Small intestine (tissue), 16 donors: ENCODE results near the gene ACSBG1. TPM values are rescaled to one million over a fixed set of nuclear protein-coding genes. Genes with fewer than 3 reads are reported as not detected.
A peak's percentile ranks its signal among the peaks of the same experiment; 100 is the strongest.

Experiments used
- DNase-seq, 2 donors: peaks; one replicate each; pipeline versions ENCODE4 v3.0.0 to v3.0.0-alpha.2; 2013
- FAIRE-seq: peaks from 2 replicates; lab custom pipeline; 2012; peaks lifted over from hg19 to GRCh38; lab: Jason Lieb, UNC
- H3K27ac ChIP-seq, 3 donors: one replicate each; pipeline ENCODE4 v1.5.1; 2013; ENCODE audit warnings: low read length in 2 of 3, mild to moderate bottlenecking in 2 of 3, control low read depth in 1 of 3, inconsistent platforms in 1 of 3, low read depth in 1 of 3, moderate library complexity in 1 of 3
- H3K27me3 ChIP-seq, 3 donors: one replicate each; pipeline ENCODE4 v1.6.1; 2013; ENCODE audit warnings: low read length in 3 of 3, inconsistent platforms in 1 of 3; ENCODE audit not compliant: control insufficient read depth in 3 of 3, insufficient read depth in 3 of 3
- H3K36me3 ChIP-seq, 3 donors: one replicate each; pipeline ENCODE4 v1.6.1; 2013; ENCODE audit warnings: low read length in 3 of 3, inconsistent platforms in 1 of 3, low read depth in 1 of 3, mild to moderate bottlenecking in 1 of 3, moderate library complexity in 1 of 3; ENCODE audit not compliant: control insufficient read depth in 3 of 3, insufficient read depth in 2 of 3
- H3K4me1 ChIP-seq, 3 donors: one replicate each; pipeline ENCODE4 v1.6.1; 2013; ENCODE audit warnings: low read length in 2 of 3, inconsistent platforms in 1 of 3, low read depth in 1 of 3, mild to moderate bottlenecking in 1 of 3, moderate library complexity in 1 of 3; ENCODE audit not compliant: control insufficient read depth in 3 of 3, insufficient read depth in 2 of 3
- H3K4me3 ChIP-seq, 3 donors: one replicate each; pipeline ENCODE4 v1.5.1; 2013; ENCODE audit warnings: low read length in 3 of 3, control low read depth in 1 of 3, inconsistent platforms in 1 of 3, low read depth in 1 of 3, mild to moderate bottlenecking in 1 of 3, moderate library complexity in 1 of 3
- H3K9me3 ChIP-seq, 2 donors: one replicate each; pipeline ENCODE4 v1.6.1; 2013; ENCODE audit warnings: low read depth in 1 of 2, low read length in 1 of 2; ENCODE audit not compliant: control insufficient read depth in 2 of 2, insufficient read depth in 1 of 2
- WGBS, 3 donors: extraction: QIAGEN DNeasy Blood & Tissue Kit; methylation state at CpG; one replicate each; pipeline ENCODE4 v1.1.7; 2013; 5-methylcytosine and 5-hydroxymethylcytosine counted together
- long read RNA-seq, 10 donors: transcript quantifications; one replicate each; lab custom pipeline, GENCODE V29; 2026
- polyA plus RNA-seq, 4 donors: library from polyadenylated mRNA; stranded (reverse) in 3 of 4; unstranded in 1 of 4; fragments of 200-250 nt in 3 of 4; fragments of 120-200 nt in 1 of 4; gene quantifications; one replicate each; pipeline versions ENCODE4 v1.2.1 to v1.2.3, GENCODE V29; 2013
- donor health status: healthy with polysubstance abuse.
- donor health status: control.
- donor health status: control.
- donor health status: Bipolar disorder and iron deficiency.
- donor health status: healthy.

ACSBG1 gene
- under 1 TPM; 0.54 to 0.67 (median 0.55) TPM for polyA plus RNA-seq
- long read RNA-seq, donor 1 = 0 reads
- long read RNA-seq, donor 2 = 0 reads
- long read RNA-seq, donor 3 = 0 reads
- long read RNA-seq, donor 4 = 0 reads
- long read RNA-seq, donor 5 = 0 reads
- long read RNA-seq, donor 6 = 0 reads
- long read RNA-seq, donor 7 = 0 reads
- long read RNA-seq, donor 8 = 0 reads
- long read RNA-seq, donor 9 = 0 reads
- long read RNA-seq, donor 10, partial matches to known transcripts = 12 of 19 reads
- long read RNA-seq, donor 10, other reads (novel, unspliced or antisense) = 7 of 19 reads

DNA sequence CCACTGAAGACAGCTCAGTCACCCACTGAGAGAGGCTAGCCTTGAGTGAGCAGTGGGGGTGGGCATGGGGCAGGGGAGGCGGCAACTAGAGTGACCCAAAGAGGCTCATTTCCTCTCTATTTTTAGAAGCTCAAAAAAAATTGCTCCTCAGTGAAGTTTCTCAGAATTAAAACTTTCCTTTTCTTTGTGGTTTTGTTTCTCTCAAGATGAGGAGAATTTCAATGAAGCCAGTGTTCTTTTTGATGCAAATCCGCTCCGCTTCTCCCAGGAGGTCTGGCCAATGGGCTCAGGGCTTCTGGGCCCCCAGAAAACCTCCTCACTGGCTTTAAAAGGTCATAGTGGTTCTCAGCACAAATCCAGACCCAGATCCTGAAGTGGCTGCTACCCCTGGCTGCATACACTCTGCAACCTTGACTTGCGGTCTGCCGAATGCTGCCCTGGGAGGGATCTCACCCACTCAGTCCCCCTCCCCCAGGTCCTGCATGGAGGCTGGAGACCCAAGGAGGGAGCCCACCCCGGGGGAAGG, at the start of gene ACSBG1:
ACSBG1 (minus strand) TSS at position 51 of the 526 bp plus-strand sequence. CDS start 64 bp downstream, outside the sequence.
- Histone ChIP-seq H3K9me3 (no peaks in the 10 kb centered on the region), H3K27ac (no peak within 1 kb of the TSS)
- no peak for FAIRE-seq

GRCh38 chr15:78282324-78282723, 48.0 kb upstream of the ACSBG1 start:
- Histone ChIP-seq H3K4me1 (no peaks in the 10 kb centered on the region), H3K4me3 (no peak overlapping the region), H3K36me3 (peaks cover 16 to 53% (median 20%) of the 10 kb centered on the region in 3 donors), H3K27ac (no peak overlapping the region), H3K27me3 (no peaks in the 10 kb centered on the region), H3K9me3 (no peaks in the 10 kb centered on the region)
- FAIRE-seq (no peak), DNase-seq (no peak)
- 91 to 92% (median 92%) methylated on average over 2 of the region's 2 CpGs for WGBS, 3 donors

More for the DNA sequence above, at the start of gene ACSBG1:
- WGBS, 3 donors = 63 to 85% (median 70%) methylated on average over 6 of the region's 6 CpGs
- Histone ChIP-seq H3K4me1 (no peaks in the 10 kb centered on the region), H3K4me3 (no peak within 1 kb of the TSS), H3K27me3 (no peaks in the 10 kb centered on the region), H3K36me3 (no peaks in the 10 kb centered on the region)
- DNase-seq = no peak

DNA sequence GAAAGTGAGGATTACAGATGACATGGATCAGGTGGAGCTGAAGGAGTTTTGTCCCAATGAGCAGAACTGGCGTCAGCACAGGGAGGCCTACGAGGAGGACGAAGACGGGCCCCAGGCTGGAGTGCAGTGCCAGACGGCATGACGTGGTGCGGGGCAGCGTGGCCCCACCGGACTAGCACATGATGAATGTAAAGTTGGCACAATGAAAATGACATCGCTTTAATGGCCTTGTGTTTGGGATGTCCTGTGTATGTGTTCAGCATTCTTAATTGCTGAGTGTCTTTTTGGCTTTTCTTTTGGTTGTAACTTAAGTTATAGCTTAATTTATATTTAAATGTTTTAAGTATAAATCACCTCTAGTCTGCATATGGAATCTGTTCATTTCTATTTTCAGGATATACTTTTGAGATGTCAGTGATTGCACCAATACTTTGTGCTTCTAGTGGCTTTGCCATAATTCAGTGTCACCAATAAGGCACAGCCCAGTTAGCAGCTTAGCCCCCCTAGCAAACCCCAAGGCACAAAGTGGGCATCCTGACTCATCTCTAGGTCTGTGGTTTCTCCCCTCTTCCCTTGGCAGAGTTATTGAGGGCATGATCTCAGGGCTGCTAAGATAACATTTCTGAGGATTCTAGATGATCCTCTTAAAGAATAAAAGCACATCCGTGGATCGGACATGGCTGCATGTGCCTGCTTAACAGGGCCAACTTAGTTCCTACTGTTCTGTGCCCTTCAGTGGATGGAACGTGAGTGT, 46.1 kb upstream of the ACSBG1 start:
- H3K36me3 ChIP-seq = peaks cover 16 to 52% (median 21%) of the 10 kb centered on the region in 3 donors
- no peaks in the 10 kb centered on the region for H3K27me3 ChIP-seq
- no peaks in the 10 kb centered on the region for H3K9me3 ChIP-seq
- H3K4me3 ChIP-seq = no peak overlapping the region
- peaks cover 0 to 4% (median 0%) of the 10 kb centered on the region in 3 donors for H3K4me1 ChIP-seq
- DNase-seq (no peak), FAIRE-seq (no peak)
- WGBS, 3 donors = 94 to 97% (median 96%) methylated on average over 13 of the region's 13 CpGs
- no peak overlapping the region for H3K27ac ChIP-seq

- Histone ChIP-seq H3K4me3 (no peak overlapping the region), H3K27me3 (no peaks in the 10 kb centered on the region), H3K27ac (peak overlapping the region in 1 of 3 donors; percentile 22), H3K9me3 (no peaks in the 10 kb centered on the region), H3K36me3 (peaks cover 12 to 60% (median 20%) of the 10 kb centered on the region in 3 donors), H3K4me1 (peaks cover 0 to 4% (median 0%) of the 10 kb centered on the region in 3 donors)
- 87 to 92% (median 90%) methylated on average over 6 of the region's 6 CpGs for WGBS, 3 donors
- no peak for FAIRE-seq
- peak in 1 of 2 donors; percentile 13 for DNase-seq
These were observed 41.9 kb upstream of the ACSBG1 start for GRCh38 chr15:78276064-78276943.

- DNase-seq (no peak), FAIRE-seq (no peak)
- 83 to 93% (median 92%) methylated on average over 5 of the region's 5 CpGs for WGBS, 3 donors
- Histone ChIP-seq H3K27ac (no peak overlapping the region), H3K4me3 (no peak overlapping the region), H3K9me3 (no peaks in the 10 kb centered on the region), H3K4me1 (peaks cover 0 to 4% (median 0%) of the 10 kb centered on the region in 3 donors), H3K36me3 (peaks cover 2 to 58% (median 13%) of the 10 kb centered on the region in 3 donors), H3K27me3 (no peaks in the 10 kb centered on the region)
These were observed 40.6 kb upstream of the ACSBG1 start for GRCh38 chr15:78274994-78275393.

DNA sequence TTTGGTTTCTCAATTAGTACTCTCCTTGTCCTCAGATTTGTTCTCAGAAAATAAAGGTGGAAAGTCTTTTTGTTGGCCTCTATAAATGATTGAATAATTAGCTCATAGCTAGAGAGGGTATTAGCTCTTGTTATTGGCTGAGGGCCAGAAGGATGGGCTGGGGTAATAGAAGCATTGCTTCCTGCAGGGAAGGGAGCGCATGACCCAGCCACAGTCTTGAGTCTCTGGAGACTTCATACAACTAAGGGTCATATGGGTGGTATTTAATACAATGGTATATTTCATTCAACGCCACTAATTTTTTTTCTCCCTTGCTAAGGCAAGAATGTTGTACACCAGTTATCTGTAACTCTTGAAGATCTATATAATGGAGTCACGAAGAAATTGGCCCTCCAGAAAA, 38.4 kb upstream of the ACSBG1 start:
- Histone ChIP-seq H3K27ac (no peak overlapping the region), H3K4me3 (no peak overlapping the region), H3K9me3 (no peaks in the 10 kb centered on the region), H3K27me3 (no peaks in the 10 kb centered on the region), H3K4me1 (peaks cover 0 to 4% (median 0%) of the 10 kb centered on the region in 3 donors), H3K36me3 (peaks cover 0 to 39% (median 9%) of the 10 kb centered on the region in 3 donors)
- FAIRE-seq = no peak
- no peak for DNase-seq
- 86 to 98% (median 93%) methylated on average over 3 of the region's 3 CpGs for WGBS, 3 donors

- H3K27ac ChIP-seq = no peak overlapping the region
- WGBS, 3 donors = 70 to 81% (median 77%) methylated on average over 2 of the region's 2 CpGs
- FAIRE-seq = no peak
- peaks cover 0 to 4% (median 0%) of the 10 kb centered on the region in 3 donors for H3K4me1 ChIP-seq
- no peaks in the 10 kb centered on the region for H3K27me3 ChIP-seq
- H3K36me3 ChIP-seq = peaks cover 0 to 37% (median 6%) of the 10 kb centered on the region in 3 donors
- H3K4me3 ChIP-seq = no peak overlapping the region
- no peak for DNase-seq
- H3K9me3 ChIP-seq = no peaks in the 10 kb centered on the region
These were observed 38.0 kb upstream of the ACSBG1 start for GRCh38 chr15:78272316-78272715.
